NCI-H345 (cell line): ENCODE results near the gene EHBP1L1.

Source experiments
- DNase-seq: peaks from one replicate; lab custom pipeline; 2025; lab: John Stamatoyannopoulos, UW

Gene EHBP1L1

GRCh38 chr11:65577756-65578109, 1.9 kb downstream of the EHBP1L1 start:
- no peak for DNase-seq

- DNase-seq: no peak
Measured at GRCh38 chr11:65578134-65578533, 2.3 kb downstream of the EHBP1L1 start.

DNA sequence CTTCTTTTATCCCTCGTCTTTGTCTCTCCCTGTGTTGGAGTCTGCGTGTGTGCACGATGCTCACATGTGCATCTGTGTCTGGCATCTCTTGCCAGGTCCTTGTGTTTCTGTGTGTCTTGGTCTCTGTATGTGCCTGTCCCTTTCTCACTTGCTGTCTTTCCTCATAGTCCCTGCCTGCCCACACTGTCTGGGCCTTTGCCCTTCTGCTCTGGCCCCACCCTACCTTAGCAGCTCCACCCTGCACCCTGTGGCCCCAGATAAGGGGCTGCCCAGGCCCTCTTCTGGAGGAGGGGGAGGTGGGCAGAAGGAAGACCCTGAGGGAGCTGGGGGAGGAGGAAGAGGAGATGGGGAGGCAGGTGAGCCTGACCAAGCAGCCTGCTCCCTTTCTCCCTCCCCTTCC, 2.8 kb downstream of the EHBP1L1 start:
- no peak for DNase-seq

GRCh38 chr11:65579291-65579690, 3.4 kb downstream of the EHBP1L1 start:
- no peak for DNase-seq

- DNase-seq: no peak
Measured at GRCh38 chr11:65580031-65580692, 4.3 kb downstream of the EHBP1L1 start.

DNA sequence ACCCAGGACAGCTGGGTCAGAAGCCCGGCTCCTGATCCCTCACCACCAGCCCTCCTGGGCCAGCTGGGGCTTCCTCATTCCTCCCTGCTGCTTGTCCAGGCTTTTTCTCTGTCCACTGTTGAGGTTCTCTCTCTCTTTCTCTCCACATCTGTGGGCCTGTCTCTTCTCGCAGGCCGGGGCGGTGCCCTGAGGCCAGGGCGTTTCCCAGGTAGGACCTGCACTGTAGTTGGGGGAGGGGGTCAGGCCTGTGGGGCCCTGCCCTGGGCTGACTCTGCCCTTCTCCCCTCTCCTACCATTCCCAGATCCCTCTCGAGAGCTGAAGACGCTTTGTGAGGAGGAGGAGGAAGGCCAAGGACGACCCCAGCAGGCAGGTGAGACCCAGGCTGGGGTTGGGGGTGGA, 4.9 kb downstream of the EHBP1L1 start:
- DNase-seq: no peak

GRCh38 chr11:65581928-65582327, 6.1 kb downstream of the EHBP1L1 start:
- DNase-seq: no peak

DNA sequence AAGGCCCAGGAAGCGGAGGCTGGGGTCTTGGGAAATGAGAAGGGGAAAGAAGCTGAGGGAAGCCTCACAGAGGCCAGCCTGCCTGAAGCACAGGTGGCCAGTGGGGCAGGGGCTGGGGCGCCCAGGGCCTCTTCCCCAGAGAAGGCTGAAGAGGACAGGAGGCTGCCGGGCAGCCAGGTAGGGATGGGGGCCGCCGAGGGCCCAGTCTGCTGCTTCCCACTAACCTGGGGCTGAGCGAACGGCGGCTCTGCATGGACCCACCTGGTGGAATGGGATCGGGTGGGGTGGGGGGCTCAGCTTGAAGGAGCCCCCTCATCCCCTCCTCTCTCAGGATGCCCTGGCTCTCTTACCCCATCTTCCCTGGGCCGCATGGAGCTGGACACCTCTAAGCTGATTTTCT, 7.7 kb downstream of the EHBP1L1 start:
- DNase-seq: no peak

DNA sequence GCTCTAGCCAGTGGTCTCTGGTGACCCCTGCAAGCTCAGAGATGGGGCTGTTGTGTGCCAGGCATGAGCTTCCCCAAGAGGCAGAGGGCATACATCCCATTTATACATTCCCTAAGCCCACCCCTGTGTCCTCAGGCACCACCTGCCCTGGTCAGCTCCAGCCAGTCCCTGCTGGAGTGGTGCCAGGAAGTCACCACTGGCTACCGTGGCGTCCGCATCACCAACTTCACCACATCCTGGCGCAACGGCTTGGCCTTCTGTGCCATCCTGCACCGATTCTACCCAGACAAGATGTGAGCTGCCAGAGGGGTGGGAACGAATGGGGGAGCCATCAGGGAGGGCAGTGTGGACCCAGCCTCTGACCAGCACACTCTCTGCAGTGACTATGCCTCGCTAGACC, 8.3 kb downstream of the EHBP1L1 start:
- no peak for DNase-seq

GRCh38 chr11:65584723-65585171, 8.9 kb downstream of the EHBP1L1 start:
- peak; percentile 34 for DNase-seq

GRCh38 chr11:65585396-65586246, 9.8 kb downstream of the EHBP1L1 start:
- DNase-seq: peak; percentile 41

- no peak for DNase-seq
Measured at GRCh38 chr11:65586247-65586630, 10.4 kb downstream of the EHBP1L1 start.

DNA sequence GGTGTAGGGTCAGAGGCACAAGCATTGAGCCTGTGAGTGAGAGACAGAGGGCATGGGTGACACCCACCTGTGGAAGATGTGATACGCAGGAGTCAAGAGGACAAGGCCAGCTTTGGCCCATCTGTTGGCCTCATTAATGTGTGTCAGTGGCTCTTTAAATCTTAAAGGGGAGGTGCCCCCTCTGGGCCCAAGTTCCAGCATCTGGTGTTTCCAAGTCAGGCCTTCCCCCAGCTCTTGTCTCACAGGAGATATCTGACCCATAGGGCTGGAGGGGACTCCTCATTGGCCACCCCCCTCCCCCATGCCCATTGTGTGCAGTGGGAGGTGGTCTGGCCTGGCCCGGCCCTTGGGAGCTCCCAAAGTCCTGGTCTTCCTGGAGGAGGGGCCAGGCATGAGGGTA, 10.8 kb downstream of the EHBP1L1 start:
- no peak for DNase-seq

- peak; percentile 23 for DNase-seq
Measured at GRCh38 chr11:65588199-65589054, 12.6 kb downstream of the EHBP1L1 start.

DNA sequence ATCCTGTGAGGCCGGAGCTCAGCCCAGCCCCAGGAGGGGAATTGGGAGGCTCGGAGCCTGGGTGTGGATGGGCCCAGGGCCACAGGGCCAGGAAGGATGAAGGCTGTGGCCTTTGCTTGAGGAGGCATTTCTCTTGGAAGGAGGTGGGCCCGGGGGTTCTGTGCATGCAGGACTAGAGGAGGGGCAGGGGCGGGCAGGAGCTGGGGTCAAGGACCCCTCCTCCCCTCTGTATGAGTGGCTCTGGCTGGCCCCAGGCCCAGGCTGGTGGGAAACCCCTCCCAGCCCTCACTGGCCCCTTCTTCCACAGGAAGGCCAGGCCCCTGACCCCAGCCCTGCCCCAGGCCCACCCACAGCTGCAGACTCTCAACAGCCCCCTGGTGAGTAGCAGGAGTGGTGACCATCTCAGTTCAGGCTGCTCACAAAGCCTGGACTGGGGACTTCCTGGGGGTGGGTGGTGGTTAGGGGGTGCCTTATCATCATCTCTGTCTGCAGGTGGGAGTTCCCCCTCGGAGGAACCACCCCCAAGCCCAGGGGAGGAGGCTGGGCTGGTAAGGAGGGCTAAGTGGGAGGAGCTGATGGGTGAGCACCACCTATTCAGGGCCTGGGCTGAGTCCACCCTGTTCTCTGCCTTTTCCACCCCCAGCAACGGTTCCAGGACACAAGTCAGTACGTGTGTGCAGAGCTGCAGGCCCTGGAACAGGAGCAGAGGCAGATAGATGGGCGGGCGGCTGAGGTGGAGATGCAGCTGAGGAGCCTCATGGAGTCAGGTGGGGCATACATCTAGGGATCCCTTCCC, 13.8 kb downstream of the EHBP1L1 start:
- no peak for DNase-seq

DNA sequence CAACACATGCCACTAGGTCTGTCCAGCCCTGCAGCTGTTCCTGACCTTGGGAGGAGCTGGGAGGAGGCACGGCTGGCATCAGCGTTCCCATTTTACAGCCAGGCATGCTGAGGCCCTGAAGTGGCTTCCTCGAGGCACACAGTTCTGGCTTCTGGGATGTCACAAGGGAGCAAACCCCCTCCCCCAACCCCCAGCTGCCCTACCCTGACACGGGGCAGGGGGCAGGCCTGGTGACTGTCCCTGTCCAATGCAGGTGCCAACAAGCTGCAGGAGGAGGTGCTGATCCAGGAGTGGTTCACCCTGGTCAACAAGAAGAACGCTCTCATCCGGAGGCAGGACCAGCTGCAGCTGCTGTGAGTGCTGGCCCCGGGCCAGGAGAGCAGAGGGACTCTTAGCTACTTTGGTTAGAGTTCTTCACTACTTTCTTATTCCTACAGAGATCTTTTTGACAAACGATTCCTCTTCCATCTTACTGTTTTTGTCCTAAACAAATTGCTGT, 14.4 kb downstream of the EHBP1L1 start:
- peak; percentile 42 for DNase-seq

GRCh38 chr11:65591939-65592857, 16.3 kb downstream of the EHBP1L1 start:
- no peak for DNase-seq

GRCh38 chr11:65592858-65593517, 17.1 kb downstream of the EHBP1L1 start:
- no peak for DNase-seq

DNA sequence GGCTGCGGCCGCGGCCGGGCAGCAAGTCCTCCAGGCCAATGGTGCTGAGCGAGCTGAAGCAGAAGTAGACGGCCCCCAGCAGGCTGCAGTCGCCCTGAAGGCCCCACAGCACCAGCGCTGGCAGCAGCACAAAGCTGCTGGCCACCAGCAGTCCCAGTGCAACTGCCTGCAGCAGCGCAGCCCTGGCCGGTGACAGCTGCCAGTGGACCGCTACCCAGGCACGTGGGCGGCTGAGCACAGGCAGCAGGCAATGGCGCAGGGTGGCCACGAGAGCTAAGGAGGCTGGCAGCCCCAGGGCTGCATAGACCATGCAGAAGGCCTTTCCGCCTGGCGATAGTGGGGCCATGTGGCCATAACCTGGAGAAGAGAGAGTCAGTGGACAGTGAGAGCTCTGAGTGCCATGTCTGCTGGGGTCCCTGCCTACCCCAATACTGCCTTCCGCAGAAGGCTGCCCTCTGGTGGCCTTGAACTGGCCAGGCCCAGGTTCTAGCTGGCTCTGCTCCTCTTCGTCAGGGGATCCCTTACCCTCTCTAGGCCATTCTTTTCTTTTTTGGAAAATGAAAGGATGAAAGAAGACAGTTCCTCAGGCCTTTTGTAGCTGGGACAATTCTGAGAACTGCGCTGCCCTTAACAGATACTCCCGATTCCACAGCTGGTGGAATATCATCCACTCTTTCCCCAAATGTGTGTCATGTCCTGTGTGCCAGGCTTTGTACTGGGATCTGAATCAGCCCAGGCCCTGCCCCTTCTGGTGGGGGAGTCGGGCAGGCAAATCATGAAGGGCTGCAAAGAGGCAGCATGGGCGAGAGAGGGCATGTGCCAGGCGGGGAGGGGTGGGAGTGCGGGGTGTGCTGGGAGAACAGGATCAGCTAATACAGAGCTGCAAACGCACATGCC, 17.9 kb downstream of the EHBP1L1 start:
- DNase-seq: no peak
